Body of pancreas (tissue), 4 donors: ENCODE data around the gene ABLIM1.

Experiments
- CTCF ChIP-seq, 7 experiments: fragments of 450-650 bp in 4 of 7; fragments of 200-600 bp in 3 of 7; sonication (generic) in 3 of 7; IDR thresholded peaks; one replicate each; pipeline ENCODE4 v1.5.1; 2016 to 2019; ENCODE audit warnings: antibody characterized with exemption in 7 of 7
- POLR2A ChIP-seq, 3 donors: fragments of 450-650 bp; IDR thresholded peaks; one replicate each; pipeline ENCODE4 v1.6.1; 2016; ENCODE audit warnings: antibody characterized with exemption in 3 of 3, mild to moderate bottlenecking in 2 of 3

- TF ChIP-seq POLR2A (IDR thresholded peaks at IDR 0.05) (no peak), CTCF (IDR thresholded peaks at IDR 0.05) (no peak)
Observed at GRCh38 chr10:114485696-114486400, 172.2 kb downstream of the ABLIM1 start.
